Ovary (tissue), 9 donors: Measurements from ENCODE around the gene PHF21A. TPM values are rescaled to one million over a fixed set of nuclear protein-coding genes. Genes with fewer than 3 reads are reported as not detected.

Source experiments
- DNase-seq, 5 donors: peaks; one replicate each; pipeline ENCODE4 v3.0.0-alpha.2; 2019 to 2020
- H3K27ac ChIP-seq, 2 donors: fragments of 200-600 bp; one replicate each; pipeline versions ENCODE4 v1.5.1 to v1.8.0; 2019 to 2022
- H3K27me3 ChIP-seq: fragments of 200-600 bp; one replicate; pipeline ENCODE4 v1.8.0; 2022
- H3K36me3 ChIP-seq: fragments of 200-600 bp; sonication (generic); one replicate; pipeline ENCODE4 v1.5.1; 2019
- H3K4me1 ChIP-seq: one replicate; pipeline ENCODE4 v1.8.1; 2013; ENCODE audit warnings: mild to moderate bottlenecking, moderate library complexity; ENCODE audit not compliant: insufficient read depth
- H3K4me3 ChIP-seq: fragments of 200-600 bp; sonication (generic); one replicate; pipeline ENCODE4 v1.5.1; 2017
- H3K9me3 ChIP-seq, 2 donors: fragments of 200-600 bp in 1 of 2; sonication (generic) in 1 of 2; one replicate each; pipeline versions ENCODE4 v1.5.1 to v1.8.1; 2013 to 2019; ENCODE audit warnings: mild to moderate bottlenecking in 1 of 2, moderate library complexity in 1 of 2
- CTCF ChIP-seq, 3 donors: fragments of 450-650 bp in 2 of 3; fragments of 200-600 bp in 1 of 3; IDR thresholded peaks; one replicate each; pipeline versions ENCODE4 v1.5.1 to v1.8.0; 2016 to 2022; ENCODE audit warnings: antibody characterized with exemption in 3 of 3, mild to moderate bottlenecking in 1 of 3
- EP300 ChIP-seq: sonication (generic); formaldehyde crosslinking; IDR thresholded peaks from one replicate; pipeline ENCODE4 v1.6.1; 2017; ENCODE audit warnings: antibody characterized with exemption
- POLR2A ChIP-seq: fragments of 450-650 bp; IDR thresholded peaks from one replicate; pipeline ENCODE4 v1.6.1; 2017; ENCODE audit warnings: antibody characterized with exemption, mild to moderate bottlenecking, moderate library complexity
- WGBS, 3 donors: extraction: QIAGEN DNeasy Blood & Tissue Kit in 1 of 3; methylation state at CpG; one replicate each; pipeline versions ENCODE4 v1.1.5 to v1.1.7; 2013 to 2017; 5-methylcytosine and 5-hydroxymethylcytosine counted together
- intact Hi-C, 4 donors: fragments of 100-400 bp; cut with DNase I; formaldehyde crosslinking; loops; one replicate each; pipeline versions ENCODE4 v1.11.0 to v1.15.1; 2022 to 2023
- polyA plus RNA-seq, 2 donors: library from polyadenylated mRNA; stranded (reverse); fragments of 200-250 nt in 1 of 2; fragments of 350-450 nt in 1 of 2; fragmentation: Illumina TruSeq in 1 of 2; extraction: RNeasy Lipid Tissue Mini Kit (QIAGEN cat#74804) in 1 of 2; gene quantifications; one replicate each; pipeline ENCODE4 v1.2.3, GENCODE V29; 2013 to 2014
- total RNA-seq, 7 donors: library from RNA; depleted of rRNA in 2 of 7; stranded (reverse); fragments of >200 nt in 2 of 7; fragmentation: NEBNext Ultra II Directional in 3 of 7; extraction: Animal tissue kit (Norgen Biotek cat#: 25700) in 3 of 7; gene quantifications; one replicate each; pipeline versions ENCODE4 v1.1.0 to v1.2.4, GENCODE V29; 2016 to 2023
- donor health status: DM: no; HTN: no; CAD: no; lungs with moderate emphysema.
- donor health status: DM: no; HTN: no; CAD: no.
- donor health status: Bipolar disorder and iron deficiency.
- donor health status: DM: yes; HTN: yes; CAD: no.
- donor health status: DM: no; HTN: no; CAD: no.
- donor health status: DM: yes; HTN: yes; CAD: no.

PHF21A gene
- total and polyA plus RNA-seq, 9 donors, result 20.6 to 76.0 (median 58.2) TPM

- WGBS, 3 donors, result 93 to 96% (median 94%) methylated on average over 2 of the region's 2 CpGs
- Histone ChIP-seq H3K4me1 (no peaks in the 10 kb centered on the region), H3K27me3 (no peaks in the 10 kb centered on the region), H3K4me3 (no peak overlapping the region), H3K9me3 (no peaks in the 10 kb centered on the region), H3K36me3 (no peaks in the 10 kb centered on the region), H3K27ac (no peak overlapping the region)
- DNase-seq, result no peak
- TF ChIP-seq CTCF (IDR thresholded peaks at IDR 0.05) (no peak), POLR2A (no peak), EP300 (no peak)
- intact Hi-C loops, result no loop called here
Measured at GRCh38 chr11:46036009-46036408, 85.2 kb downstream of the PHF21A start.

- intact Hi-C loops, result no loop called here
- H3K27me3 ChIP-seq, result no peaks in the 10 kb centered on the region
- TF ChIP-seq EP300 (no peak), CTCF (IDR thresholded peaks at IDR 0.05) (no peak), POLR2A (no peak)
- H3K9me3 ChIP-seq, result no peaks in the 10 kb centered on the region
- no peak overlapping the region for H3K27ac ChIP-seq
- DNase-seq, result no peak
- no peak overlapping the region for H3K4me3 ChIP-seq
- H3K36me3 ChIP-seq, result no peaks in the 10 kb centered on the region
- no peaks in the 10 kb centered on the region for H3K4me1 ChIP-seq
Measured at GRCh38 chr11:46034041-46034440, 87.2 kb downstream of the PHF21A start.

- intact Hi-C loops, result no loop called here
- H3K4me3 ChIP-seq, result no peak overlapping the region
Measured at GRCh38 chr11:46026606-46027293, 94.5 kb downstream of the PHF21A start.

GRCh38 chr11:46020084-46020599 lies 101.1 kb downstream of the PHF21A start:
- H3K4me3 ChIP-seq, result no peak overlapping the region
- intact Hi-C loops, result no loop called here
- DNase-seq, result no peak
- 94 to 96% (median 95%) methylated on average over 8 of the region's 8 CpGs for WGBS, 3 donors
- no peaks in the 10 kb centered on the region for H3K9me3 ChIP-seq
- H3K4me1 ChIP-seq, result peaks cover 2% of the 10 kb centered on the region
- no peaks in the 10 kb centered on the region for H3K27me3 ChIP-seq
- H3K27ac ChIP-seq, result no peak overlapping the region
- H3K36me3 ChIP-seq, result no peaks in the 10 kb centered on the region
- no peak for TF ChIP-seq CTCF (IDR thresholded peaks at IDR 0.05)
- TF ChIP-seq EP300, result no peak
- no peak for TF ChIP-seq POLR2A

More at GRCh38 chr11:46026606-46027293, 94.5 kb downstream of the PHF21A start:
- H3K27me3 ChIP-seq, result no peaks in the 10 kb centered on the region
- 45 to 65% (median 61%) methylated on average over 10 of the region's 10 CpGs for WGBS, 3 donors
- H3K9me3 ChIP-seq, result no peaks in the 10 kb centered on the region
- no peak overlapping the region for H3K27ac ChIP-seq
- no peak for DNase-seq
- H3K4me1 ChIP-seq, result no peaks in the 10 kb centered on the region
- TF ChIP-seq POLR2A (no peak), EP300 (no peak), CTCF (IDR thresholded peaks at IDR 0.05) (no peak)
- H3K36me3 ChIP-seq, result no peaks in the 10 kb centered on the region
